Measurements from ENCODE around the gene ADGRG7. TPM values are rescaled to one million over a fixed set of nuclear protein-coding genes. Genes with fewer than 3 reads are reported as not detected.

ADGRG7 gene
- total and polyA plus RNA-seq, 4 donors = 2.1 to 65.5 (median 13.7) TPM

DNA sequence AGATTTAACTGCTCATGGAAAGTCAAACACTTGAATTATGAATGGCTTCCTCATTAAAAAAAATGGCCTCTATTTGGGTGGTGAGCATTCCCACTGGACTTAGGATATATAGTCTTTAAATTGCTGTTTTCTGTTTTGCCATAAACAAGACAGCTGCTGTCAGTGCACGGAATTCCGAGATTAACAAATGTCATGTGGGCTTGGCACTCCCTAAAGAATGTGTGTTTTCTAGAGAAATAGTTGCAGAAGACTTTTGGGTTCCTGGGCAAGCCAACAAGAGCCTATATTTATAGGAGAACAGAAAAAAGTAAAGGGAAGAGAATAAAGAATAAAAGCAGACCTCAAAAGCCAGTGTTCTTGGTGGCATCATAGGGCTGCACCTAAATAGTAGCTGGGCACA, 86.3 kb downstream of the ADGRG7 start:
- Histone ChIP-seq H3K4me3 (ENCODE audit: low read depth in 1 of 3, low read length in 3 of 3) (no peak overlapping the region), H3K36me3 (ENCODE audit: control insufficient read depth in 4 of 4, insufficient read depth in 3 of 4, low read depth in 1 of 4, low read length in 3 of 4) (no peaks in the 10 kb centered on the region), H3K9ac (ENCODE audit: low read depth in 1 of 2, low read length in 2 of 2) (no peak overlapping the region), H3K4me1 (ENCODE audit: control insufficient read depth in 4 of 4, insufficient read depth in 4 of 4, low read length in 3 of 4) (peaks cover 8 to 40% (median 16%) of the 10 kb centered on the region in 4 donors), H3K27ac (ENCODE audit: low read depth in 1 of 2, low read length in 2 of 2) (no peak overlapping the region), H3K27me3 (ENCODE audit: control insufficient read depth in 4 of 4, insufficient read depth in 4 of 4, low read length in 3 of 4) (no peaks in the 10 kb centered on the region), H3K9me3 (ENCODE audit: control insufficient read depth in 4 of 4, low read length in 3 of 4) (no peaks in the 10 kb centered on the region)
- TF ChIP-seq, protein P1, sequence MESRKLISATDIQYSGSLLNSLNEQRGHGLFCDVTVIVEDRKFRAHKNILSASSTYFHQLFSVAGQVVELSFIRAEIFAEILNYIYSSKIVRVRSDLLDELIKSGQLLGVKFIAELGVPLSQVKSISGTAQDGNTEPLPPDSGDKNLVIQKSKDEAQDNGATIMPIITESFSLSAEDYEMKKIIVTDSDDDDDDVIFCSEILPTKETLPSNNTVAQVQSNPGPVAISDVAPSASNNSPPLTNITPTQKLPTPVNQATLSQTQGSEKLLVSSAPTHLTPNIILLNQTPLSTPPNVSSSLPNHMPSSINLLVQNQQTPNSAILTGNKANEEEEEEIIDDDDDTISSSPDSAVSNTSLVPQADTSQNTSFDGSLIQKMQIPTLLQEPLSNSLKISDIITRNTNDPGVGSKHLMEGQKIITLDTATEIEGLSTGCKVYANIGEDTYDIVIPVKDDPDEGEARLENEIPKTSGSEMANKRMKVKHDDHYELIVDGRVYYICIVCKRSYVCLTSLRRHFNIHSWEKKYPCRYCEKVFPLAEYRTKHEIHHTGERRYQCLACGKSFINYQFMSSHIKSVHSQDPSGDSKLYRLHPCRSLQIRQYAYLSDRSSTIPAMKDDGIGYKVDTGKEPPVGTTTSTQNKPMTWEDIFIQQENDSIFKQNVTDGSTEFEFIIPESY (IDR thresholded peaks at IDR 0.05) = no peak
- TF ChIP-seq RXRA (IDR thresholded peaks at IDR 0.05) (no peak), FOXA2 (IDR thresholded peaks at IDR 0.05) (no peak), NR2F2 (IDR thresholded peaks at IDR 0.05) (no peak)
- TF ChIP-seq, protein P2, sequence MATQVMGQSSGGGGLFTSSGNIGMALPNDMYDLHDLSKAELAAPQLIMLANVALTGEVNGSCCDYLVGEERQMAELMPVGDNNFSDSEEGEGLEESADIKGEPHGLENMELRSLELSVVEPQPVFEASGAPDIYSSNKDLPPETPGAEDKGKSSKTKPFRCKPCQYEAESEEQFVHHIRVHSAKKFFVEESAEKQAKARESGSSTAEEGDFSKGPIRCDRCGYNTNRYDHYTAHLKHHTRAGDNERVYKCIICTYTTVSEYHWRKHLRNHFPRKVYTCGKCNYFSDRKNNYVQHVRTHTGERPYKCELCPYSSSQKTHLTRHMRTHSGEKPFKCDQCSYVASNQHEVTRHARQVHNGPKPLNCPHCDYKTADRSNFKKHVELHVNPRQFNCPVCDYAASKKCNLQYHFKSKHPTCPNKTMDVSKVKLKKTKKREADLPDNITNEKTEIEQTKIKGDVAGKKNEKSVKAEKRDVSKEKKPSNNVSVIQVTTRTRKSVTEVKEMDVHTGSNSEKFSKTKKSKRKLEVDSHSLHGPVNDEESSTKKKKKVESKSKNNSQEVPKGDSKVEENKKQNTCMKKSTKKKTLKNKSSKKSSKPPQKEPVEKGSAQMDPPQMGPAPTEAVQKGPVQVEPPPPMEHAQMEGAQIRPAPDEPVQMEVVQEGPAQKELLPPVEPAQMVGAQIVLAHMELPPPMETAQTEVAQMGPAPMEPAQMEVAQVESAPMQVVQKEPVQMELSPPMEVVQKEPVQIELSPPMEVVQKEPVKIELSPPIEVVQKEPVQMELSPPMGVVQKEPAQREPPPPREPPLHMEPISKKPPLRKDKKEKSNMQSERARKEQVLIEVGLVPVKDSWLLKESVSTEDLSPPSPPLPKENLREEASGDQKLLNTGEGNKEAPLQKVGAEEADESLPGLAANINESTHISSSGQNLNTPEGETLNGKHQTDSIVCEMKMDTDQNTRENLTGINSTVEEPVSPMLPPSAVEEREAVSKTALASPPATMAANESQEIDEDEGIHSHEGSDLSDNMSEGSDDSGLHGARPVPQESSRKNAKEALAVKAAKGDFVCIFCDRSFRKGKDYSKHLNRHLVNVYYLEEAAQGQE (IDR thresholded peaks at IDR 0.05) = no peak
- TF ChIP-seq, protein P3, sequence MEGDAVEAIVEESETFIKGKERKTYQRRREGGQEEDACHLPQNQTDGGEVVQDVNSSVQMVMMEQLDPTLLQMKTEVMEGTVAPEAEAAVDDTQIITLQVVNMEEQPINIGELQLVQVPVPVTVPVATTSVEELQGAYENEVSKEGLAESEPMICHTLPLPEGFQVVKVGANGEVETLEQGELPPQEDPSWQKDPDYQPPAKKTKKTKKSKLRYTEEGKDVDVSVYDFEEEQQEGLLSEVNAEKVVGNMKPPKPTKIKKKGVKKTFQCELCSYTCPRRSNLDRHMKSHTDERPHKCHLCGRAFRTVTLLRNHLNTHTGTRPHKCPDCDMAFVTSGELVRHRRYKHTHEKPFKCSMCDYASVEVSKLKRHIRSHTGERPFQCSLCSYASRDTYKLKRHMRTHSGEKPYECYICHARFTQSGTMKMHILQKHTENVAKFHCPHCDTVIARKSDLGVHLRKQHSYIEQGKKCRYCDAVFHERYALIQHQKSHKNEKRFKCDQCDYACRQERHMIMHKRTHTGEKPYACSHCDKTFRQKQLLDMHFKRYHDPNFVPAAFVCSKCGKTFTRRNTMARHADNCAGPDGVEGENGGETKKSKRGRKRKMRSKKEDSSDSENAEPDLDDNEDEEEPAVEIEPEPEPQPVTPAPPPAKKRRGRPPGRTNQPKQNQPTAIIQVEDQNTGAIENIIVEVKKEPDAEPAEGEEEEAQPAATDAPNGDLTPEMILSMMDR (IDR thresholded peaks at IDR 0.05; ENCODE audit: low read depth, low read length, missing input control) = no peak
- WGBS = 91% methylated on average over 2 of the region's 2 CpGs
- DNase-seq (ENCODE audit: low spot score) = no peak

DNA sequence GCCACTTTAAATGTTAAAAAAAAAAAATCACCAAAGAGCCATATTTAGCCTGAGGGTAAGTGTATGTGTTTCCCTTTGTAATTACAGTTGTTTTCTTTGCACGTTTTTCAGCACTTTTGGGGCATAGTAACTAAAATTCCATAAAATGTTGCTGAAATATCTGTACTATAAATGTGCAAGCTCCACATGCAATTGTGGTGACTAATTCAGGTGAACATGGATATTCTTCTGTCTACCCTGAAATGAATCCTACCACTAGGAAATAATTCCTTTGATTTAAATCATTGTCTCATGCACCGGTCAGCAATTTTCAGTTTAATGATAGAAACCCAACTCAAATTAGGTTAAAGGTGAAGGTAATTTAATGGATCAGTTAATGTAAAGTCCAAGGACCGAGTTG, 86.8 kb downstream of the ADGRG7 start:
- H3K4me1 ChIP-seq (ENCODE audit: control insufficient read depth in 4 of 4, insufficient read depth in 4 of 4, low read length in 3 of 4) = peaks cover 8 to 40% (median 16%) of the 10 kb centered on the region in 4 donors
- H3K9me3 ChIP-seq (ENCODE audit: control insufficient read depth in 4 of 4, low read length in 3 of 4) = no peaks in the 10 kb centered on the region
- no peak for DNase-seq (ENCODE audit: low spot score)
- no peak overlapping the region for H3K27ac ChIP-seq (ENCODE audit: low read depth in 1 of 2, low read length in 2 of 2)
- no peak overlapping the region for H3K4me3 ChIP-seq (ENCODE audit: low read depth in 1 of 3, low read length in 3 of 3)
- H3K27me3 ChIP-seq (ENCODE audit: control insufficient read depth in 4 of 4, insufficient read depth in 4 of 4, low read length in 3 of 4) = no peaks in the 10 kb centered on the region
- no peak overlapping the region for H3K9ac ChIP-seq (ENCODE audit: low read depth in 1 of 2, low read length in 2 of 2)
- TF ChIP-seq TAF1 (conservative IDR thresholded peaks at IDR 0.05) (no peak), HNF4G (IDR thresholded peaks at IDR 0.05) (no peak), HNF4A (conservative IDR thresholded peaks at IDR 0.05) (no peak), RAD21 (IDR thresholded peaks at IDR 0.05) (no peak)
- 93% methylated on average over 3 of the region's 3 CpGs for WGBS
- H3K36me3 ChIP-seq (ENCODE audit: control insufficient read depth in 4 of 4, insufficient read depth in 3 of 4, low read depth in 1 of 4, low read length in 3 of 4) = no peaks in the 10 kb centered on the region

DNA sequence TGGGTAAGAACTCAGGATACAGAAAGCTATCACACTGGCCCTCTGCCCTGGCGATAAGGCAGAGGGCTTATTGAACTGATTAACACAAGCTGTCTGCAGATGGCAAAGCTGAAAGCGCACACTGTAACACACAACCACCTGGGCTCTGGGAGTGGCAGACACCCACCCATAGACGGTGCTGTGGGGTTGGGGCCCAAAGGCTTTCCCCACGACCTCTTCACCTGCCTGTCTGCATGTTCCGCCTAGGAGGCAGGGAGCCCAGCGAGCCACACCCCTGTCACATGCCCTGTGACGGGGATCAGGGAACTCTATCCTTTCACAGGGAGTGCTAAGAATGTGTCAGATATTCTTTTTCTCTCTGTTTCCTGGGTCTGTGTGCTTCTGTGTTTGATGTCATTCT, 87.8 kb downstream of the ADGRG7 start:
- Histone ChIP-seq H3K27ac (ENCODE audit: low read depth in 1 of 2, low read length in 2 of 2) (peak overlapping the region; percentile 4 to 18), H3K9me3 (ENCODE audit: control insufficient read depth in 4 of 4, low read length in 3 of 4) (no peaks in the 10 kb centered on the region), H3K9ac (ENCODE audit: low read depth in 1 of 2, low read length in 2 of 2) (no peak overlapping the region), H3K27me3 (ENCODE audit: control insufficient read depth in 4 of 4, insufficient read depth in 4 of 4, low read length in 3 of 4) (no peaks in the 10 kb centered on the region), H3K4me1 (ENCODE audit: control insufficient read depth in 4 of 4, insufficient read depth in 4 of 4, low read length in 3 of 4) (peaks cover 8 to 35% (median 14%) of the 10 kb centered on the region in 4 donors), H3K4me3 (ENCODE audit: low read depth in 1 of 3, low read length in 3 of 3) (no peak overlapping the region), H3K36me3 (ENCODE audit: control insufficient read depth in 4 of 4, insufficient read depth in 3 of 4, low read depth in 1 of 4, low read length in 3 of 4) (no peaks in the 10 kb centered on the region)
- 87% methylated on average over 7 of the region's 7 CpGs for WGBS
- DNase-seq (ENCODE audit: low spot score) = no peak
- TF ChIP-seq RXRA (IDR thresholded peaks at IDR 0.05) = no peak
- TF ChIP-seq, protein P4, sequence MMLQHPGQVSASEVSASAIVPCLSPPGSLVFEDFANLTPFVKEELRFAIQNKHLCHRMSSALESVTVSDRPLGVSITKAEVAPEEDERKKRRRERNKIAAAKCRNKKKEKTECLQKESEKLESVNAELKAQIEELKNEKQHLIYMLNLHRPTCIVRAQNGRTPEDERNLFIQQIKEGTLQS (IDR thresholded peaks at IDR 0.05) = no peak
- no peak for TF ChIP-seq YY1 (IDR thresholded peaks at IDR 0.05)
- TF ChIP-seq, protein P2 (IDR thresholded peaks at IDR 0.05) = no peak
- TF ChIP-seq HNF4G (IDR thresholded peaks at IDR 0.05) = no peak
- no peak for TF ChIP-seq NR2F2 (IDR thresholded peaks at IDR 0.05)
- TF ChIP-seq, protein P1 (IDR thresholded peaks at IDR 0.05) = no peak
- no peak for TF ChIP-seq RAD21 (IDR thresholded peaks at IDR 0.05)
- TF ChIP-seq FOXA2 (IDR thresholded peaks at IDR 0.05) = no peak
- no peak for TF ChIP-seq JUND (IDR thresholded peaks at IDR 0.05)
- TF ChIP-seq HNF4A (conservative IDR thresholded peaks at IDR 0.05) = no peak
- no peak for TF ChIP-seq EGR1 (IDR thresholded peaks at IDR 0.05; ENCODE audit: low read depth in 2 of 2)

All from liver (tissue), 9 donors.